H1 (cell line): ENCODE data around the gene GMPR. TPM values are rescaled to one million over a fixed set of nuclear protein-coding genes. Genes with fewer than 3 reads are reported as not detected.

Experiments used
- EZH2 ChIP-seq: fragments of 200-600 bp; sonication (generic); IDR thresholded peaks from 2 replicates; pipeline ENCODE4 v1.7.1; 2012; ENCODE audit warnings: low read depth, mild to moderate bottlenecking, moderate library complexity, low read length, inconsistent platforms; ENCODE audit not compliant: severe bottlenecking
- TEAD4 ChIP-seq: IDR thresholded peaks from 2 replicates; pipeline ENCODE4 v1.6.1; 2012; ENCODE audit warnings: low read depth, low read length, inconsistent platforms, mixed read lengths
- polyA plus RNA-seq, 7 experiments: library from polyadenylated mRNA; depleted of rRNA in 3 of 7; stranded (reverse) in 5 of 7; unstranded in 2 of 7; fragments of >200 nt in 5 of 7; fragments of 200-250 nt in 2 of 7; gene quantifications; 1 replicate in 5 of 7; 2 replicates in 1 of 7; 4 replicates in 1 of 7; pipeline versions ENCODE4 v1.2.1 to v1.2.3, GENCODE V29; 2011 to 2013; ENCODE audit warnings: missing spikeins in 2 of 7, mixed read lengths in 2 of 7
- total RNA-seq: library from RNA; stranded (reverse); fragmentation: NEBNext Ultra II Directional; extraction: Animal tissue kit (Norgen Biotek cat#: 25700); gene quantifications from 2 replicates; pipeline ENCODE4 v1.2.1, GENCODE V29; 2021
- TF ChIP-seq, protein P1 (sequence below), 3 experiments: IDR thresholded peaks; 1 replicate in 2 of 3; 2 replicates in 1 of 3; pipeline versions ENCODE4 v1.5.1 to v1.6.1; 2011; ENCODE audit warnings: low read length in 3 of 3, mild to moderate bottlenecking in 3 of 3, inconsistent platforms in 2 of 3, low read depth in 1 of 3, moderate library complexity in 1 of 3; ENCODE audit not compliant: insufficient read depth in 1 of 3; ENCODE audit errors: control extremely low read depth in 1 of 3

The GMPR gene
- total and polyA plus RNA-seq, 2 of the 8 experiments (the other 6 are each of a cell fraction or from before 2014, with no cell fraction given), result 0.99 to 1.2 TPM

DNA sequence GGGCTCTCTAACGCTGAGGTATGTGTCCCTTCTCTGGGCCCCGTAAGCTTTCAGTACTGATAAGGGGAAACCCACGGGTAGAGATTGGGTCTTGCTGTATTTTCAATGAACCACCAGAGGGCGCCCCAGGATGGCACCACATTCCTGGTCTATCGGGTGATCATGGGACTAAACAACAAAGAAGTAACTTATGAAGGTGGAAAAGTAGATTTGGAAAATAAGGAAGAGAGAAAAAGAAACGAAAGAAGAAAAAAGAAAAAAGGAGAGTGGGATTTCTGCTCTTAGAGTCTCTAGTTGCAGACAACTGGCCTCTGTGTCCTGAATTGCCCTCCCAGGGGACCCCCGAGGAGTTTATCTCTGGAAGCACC lies 93.8 kb downstream of the GMPR start (continued):
- TF ChIP-seq, protein P1, sequence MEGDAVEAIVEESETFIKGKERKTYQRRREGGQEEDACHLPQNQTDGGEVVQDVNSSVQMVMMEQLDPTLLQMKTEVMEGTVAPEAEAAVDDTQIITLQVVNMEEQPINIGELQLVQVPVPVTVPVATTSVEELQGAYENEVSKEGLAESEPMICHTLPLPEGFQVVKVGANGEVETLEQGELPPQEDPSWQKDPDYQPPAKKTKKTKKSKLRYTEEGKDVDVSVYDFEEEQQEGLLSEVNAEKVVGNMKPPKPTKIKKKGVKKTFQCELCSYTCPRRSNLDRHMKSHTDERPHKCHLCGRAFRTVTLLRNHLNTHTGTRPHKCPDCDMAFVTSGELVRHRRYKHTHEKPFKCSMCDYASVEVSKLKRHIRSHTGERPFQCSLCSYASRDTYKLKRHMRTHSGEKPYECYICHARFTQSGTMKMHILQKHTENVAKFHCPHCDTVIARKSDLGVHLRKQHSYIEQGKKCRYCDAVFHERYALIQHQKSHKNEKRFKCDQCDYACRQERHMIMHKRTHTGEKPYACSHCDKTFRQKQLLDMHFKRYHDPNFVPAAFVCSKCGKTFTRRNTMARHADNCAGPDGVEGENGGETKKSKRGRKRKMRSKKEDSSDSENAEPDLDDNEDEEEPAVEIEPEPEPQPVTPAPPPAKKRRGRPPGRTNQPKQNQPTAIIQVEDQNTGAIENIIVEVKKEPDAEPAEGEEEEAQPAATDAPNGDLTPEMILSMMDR (IDR thresholded peaks at IDR 0.05; ENCODE audit: control extremely low read depth in 1 of 3, insufficient read depth in 1 of 3, low read depth in 1 of 3, low read length in 3 of 3), result peak; percentile 58 to 91 (median 77)
- TF ChIP-seq EZH2 (no peak), TEAD4 (peak; percentile 91)
- TF ChIP-seq, all 59 proteins: peak for 7
